ENCODE results near the gene PDGFC.
A peak's percentile ranks its signal among the peaks of the same experiment; 100 is the strongest.
"Not testable (repeated sequence)": the region's sequence is repeated elsewhere in the genome, so short reads cannot be mapped to it uniquely, and the experiment has no call there.

Gene PDGFC

GRCh38 chr4:156873799-156874198 lies 97.8 kb downstream of the PDGFC start:
- ATAC-seq, result no peak
- no peaks in the 10 kb centered on the region for H3K27me3 Mint-ChIP-seq

GRCh38 chr4:156870861-156871260 lies 100.7 kb downstream of the PDGFC start:
- Mint-ChIP-seq H3K27me3 (no peaks in the 10 kb centered on the region), H3K4me1 (no peaks in the 10 kb centered on the region), H3K27ac (no peak overlapping the region), H3K9me3 (peaks cover 0 to 4% of the 10 kb centered on the region in 2 donors), H3K4me3 (no peak overlapping the region)
- ATAC-seq (no peak), DNase-seq (no peak)

More at GRCh38 chr4:156873799-156874198, 97.8 kb downstream of the PDGFC start:
- peaks cover 0 to 1% of the 10 kb centered on the region in 2 donors for H3K9me3 Mint-ChIP-seq
- H3K4me3 Mint-ChIP-seq, result no peak overlapping the region
- H3K4me1 Mint-ChIP-seq, result no peaks in the 10 kb centered on the region
- DNase-seq, result no peak
- H3K27ac Mint-ChIP-seq, result no peak overlapping the region

GRCh38 chr4:156870131-156870530 lies 101.5 kb downstream of the PDGFC start:
- Mint-ChIP-seq H3K4me3 (no peak overlapping the region), H3K27me3 (no peaks in the 10 kb centered on the region), H3K27ac (no peak overlapping the region), H3K9me3 (peaks cover 0 to 4% of the 10 kb centered on the region in 2 donors), H3K4me1 (no peaks in the 10 kb centered on the region)
- ATAC-seq (no peak), DNase-seq (no peak)

- ATAC-seq, H3K27me3 Mint-ChIP-seq, H3K9me3 Mint-ChIP-seq, H3K4me3 Mint-ChIP-seq, H3K4me1 Mint-ChIP-seq, H3K27ac Mint-ChIP-seq, DNase-seq: not testable (repeated sequence)
Measured at GRCh38 chr4:156866088-156866487, 105.5 kb downstream of the PDGFC start.

- Mint-ChIP-seq H3K4me3 (no peak overlapping the region), H3K27ac (no peak overlapping the region), H3K4me1 (no peaks in the 10 kb centered on the region), H3K9me3 (peaks cover 0 to 4% of the 10 kb centered on the region in 2 donors), H3K27me3 (no peaks in the 10 kb centered on the region)
- DNase-seq (no peak), ATAC-seq (no peak)
Measured at GRCh38 chr4:156865451-156865850, 106.1 kb downstream of the PDGFC start.

- Mint-ChIP-seq H3K9me3 (peaks cover 0 to 3% of the 10 kb centered on the region in 2 donors), H3K27ac (no peak overlapping the region), H3K4me1 (no peaks in the 10 kb centered on the region), H3K27me3 (no peaks in the 10 kb centered on the region), H3K4me3 (no peak overlapping the region)
- ATAC-seq, result no peak
- no peak for DNase-seq
Measured at GRCh38 chr4:156858071-156858470, 113.5 kb downstream of the PDGFC start.

GRCh38 chr4:156838761-156839160 lies 132.8 kb downstream of the PDGFC start:
- DNase-seq (no peak), ATAC-seq (no peak)
- no peak overlapping the region for H3K27ac Mint-ChIP-seq
- peaks cover 22 to 47% of the 10 kb centered on the region in 2 donors for H3K9me3 Mint-ChIP-seq
- H3K27me3 Mint-ChIP-seq, result no peaks in the 10 kb centered on the region
- no peak overlapping the region for H3K4me3 Mint-ChIP-seq
- H3K4me1 Mint-ChIP-seq, result no peaks in the 10 kb centered on the region

GRCh38 chr4:156837625-156838345 lies 133.8 kb downstream of the PDGFC start:
- H3K27ac Mint-ChIP-seq, result no peak overlapping the region
- no peaks in the 10 kb centered on the region for H3K27me3 Mint-ChIP-seq
- no peaks in the 10 kb centered on the region for H3K4me1 Mint-ChIP-seq
- ATAC-seq, result no peak
- peaks cover 21 to 45% of the 10 kb centered on the region in 2 donors for H3K9me3 Mint-ChIP-seq
- H3K4me3 Mint-ChIP-seq, result no peak overlapping the region
- DNase-seq, result no peak

GRCh38 chr4:156832886-156833285 lies 138.7 kb downstream of the PDGFC start:
- DNase-seq (no peak), ATAC-seq (no peak)
- no peak overlapping the region for H3K27ac Mint-ChIP-seq
- no peaks in the 10 kb centered on the region for H3K27me3 Mint-ChIP-seq
- no peaks in the 10 kb centered on the region for H3K4me1 Mint-ChIP-seq
- peaks cover 0 to 7% of the 10 kb centered on the region in 2 donors for H3K9me3 Mint-ChIP-seq
- no peak overlapping the region for H3K4me3 Mint-ChIP-seq

- Mint-ChIP-seq H3K9me3 (no peaks in the 10 kb centered on the region), H3K27me3 (no peaks in the 10 kb centered on the region), H3K4me3 (no peak overlapping the region), H3K27ac (no peak overlapping the region), H3K4me1 (no peaks in the 10 kb centered on the region)
- DNase-seq (no peak), ATAC-seq (no peak)
Measured at GRCh38 chr4:156830351-156830750, 141.2 kb downstream of the PDGFC start.

GRCh38 chr4:156829201-156829873 lies 142.3 kb downstream of the PDGFC start:
- no peak overlapping the region for H3K4me3 Mint-ChIP-seq
- no peaks in the 10 kb centered on the region for H3K9me3 Mint-ChIP-seq
- no peak overlapping the region for H3K27ac Mint-ChIP-seq
- DNase-seq, result no peak
- no peaks in the 10 kb centered on the region for H3K27me3 Mint-ChIP-seq
- H3K4me1 Mint-ChIP-seq, result no peaks in the 10 kb centered on the region
- no peak for ATAC-seq

- H3K27ac Mint-ChIP-seq, result no peak overlapping the region
- H3K4me1 Mint-ChIP-seq, result no peaks in the 10 kb centered on the region
- H3K9me3 Mint-ChIP-seq, result no peaks in the 10 kb centered on the region
- no peaks in the 10 kb centered on the region for H3K27me3 Mint-ChIP-seq
- H3K4me3 Mint-ChIP-seq, result no peak overlapping the region
- no peak for ATAC-seq
- no peak for DNase-seq
Measured at GRCh38 chr4:156827519-156827918, 144.1 kb downstream of the PDGFC start.

GRCh38 chr4:156825074-156825473 lies 146.5 kb downstream of the PDGFC start:
- ATAC-seq (no peak), DNase-seq (no peak)
- no peak overlapping the region for H3K4me3 Mint-ChIP-seq
- peaks cover 0 to 5% of the 10 kb centered on the region in 2 donors for H3K9me3 Mint-ChIP-seq
- H3K4me1 Mint-ChIP-seq, result no peaks in the 10 kb centered on the region
- H3K27ac Mint-ChIP-seq, result no peak overlapping the region
- H3K27me3 Mint-ChIP-seq, result no peaks in the 10 kb centered on the region

- Mint-ChIP-seq H3K4me1 (no peaks in the 10 kb centered on the region), H3K27ac (no peak overlapping the region), H3K9me3 (peaks cover 0 to 5% of the 10 kb centered on the region in 2 donors), H3K27me3 (no peaks in the 10 kb centered on the region), H3K4me3 (no peak overlapping the region)
- ATAC-seq (no peak), DNase-seq (no peak)
Measured at GRCh38 chr4:156824451-156825060, 147.0 kb downstream of the PDGFC start.

GRCh38 chr4:156820931-156821330 lies 150.7 kb downstream of the PDGFC start:
- ATAC-seq, result no peak
- DNase-seq, result no peak
- Mint-ChIP-seq H3K9me3 (peaks cover 0 to 5% of the 10 kb centered on the region in 2 donors), H3K4me1 (no peaks in the 10 kb centered on the region), H3K27me3 (no peaks in the 10 kb centered on the region), H3K27ac (peak overlapping the region in 1 of 2 donors; percentile 47), H3K4me3 (no peak overlapping the region)

GRCh38 chr4:156816360-156816755 lies 155.2 kb downstream of the PDGFC start:
- H3K27ac Mint-ChIP-seq, result no peak overlapping the region
- H3K9me3 Mint-ChIP-seq, result peaks cover 0 to 8% of the 10 kb centered on the region in 2 donors
- no peaks in the 10 kb centered on the region for H3K27me3 Mint-ChIP-seq
- no peak overlapping the region for H3K4me3 Mint-ChIP-seq
- no peak for ATAC-seq
- no peaks in the 10 kb centered on the region for H3K4me1 Mint-ChIP-seq
- no peak for DNase-seq

Measured in stimulated activated naive CD8-positive, alpha-beta T cell treated with anti-CD3 and anti-CD28 coated beads, Interleukin-15, amount 100 ng/mL, for 72 hours (primary cell).